AG04449 (cell line): ENCODE measurements around the gene ARID1A.

ENCODE experiments used
- CTCF ChIA-PET: fragments of 350-600 bp; formaldehyde crosslinking; extraction: SDS; loops from one replicate; lab custom pipeline; 2021; ENCODE audit warnings: antibody characterized with exemption; lab: Yijun Ruan, JAX
- POLR2A ChIA-PET: fragments of 400-600, 350-600 bp; formaldehyde crosslinking; extraction: SDS; loops from one replicate; lab custom pipeline; 2020; ENCODE audit warnings: antibody characterized with exemption, inconsistent platforms; lab: Yijun Ruan, JAX
- DNase-seq: peaks from one replicate; pipeline ENCODE4 v3.0.0-alpha.2; 2010; ENCODE audit warnings: low read depth, low spot score
- H3K4me3 ChIP-seq: 2 replicates; pipeline ENCODE4 v1.5.1; 2011; ENCODE audit warnings: low read depth, mild to moderate bottlenecking, control low read depth, low read length
- TF ChIP-seq, protein P1 (sequence below): IDR thresholded peaks from one replicate; pipeline ENCODE4 v1.5.1; 2011; ENCODE audit warnings: mild to moderate bottlenecking, moderate library complexity, low read length, control low read depth, inconsistent platforms; ENCODE audit not compliant: insufficient read depth; ENCODE audit errors: missing control alignments

Gene ARID1A

DNA sequence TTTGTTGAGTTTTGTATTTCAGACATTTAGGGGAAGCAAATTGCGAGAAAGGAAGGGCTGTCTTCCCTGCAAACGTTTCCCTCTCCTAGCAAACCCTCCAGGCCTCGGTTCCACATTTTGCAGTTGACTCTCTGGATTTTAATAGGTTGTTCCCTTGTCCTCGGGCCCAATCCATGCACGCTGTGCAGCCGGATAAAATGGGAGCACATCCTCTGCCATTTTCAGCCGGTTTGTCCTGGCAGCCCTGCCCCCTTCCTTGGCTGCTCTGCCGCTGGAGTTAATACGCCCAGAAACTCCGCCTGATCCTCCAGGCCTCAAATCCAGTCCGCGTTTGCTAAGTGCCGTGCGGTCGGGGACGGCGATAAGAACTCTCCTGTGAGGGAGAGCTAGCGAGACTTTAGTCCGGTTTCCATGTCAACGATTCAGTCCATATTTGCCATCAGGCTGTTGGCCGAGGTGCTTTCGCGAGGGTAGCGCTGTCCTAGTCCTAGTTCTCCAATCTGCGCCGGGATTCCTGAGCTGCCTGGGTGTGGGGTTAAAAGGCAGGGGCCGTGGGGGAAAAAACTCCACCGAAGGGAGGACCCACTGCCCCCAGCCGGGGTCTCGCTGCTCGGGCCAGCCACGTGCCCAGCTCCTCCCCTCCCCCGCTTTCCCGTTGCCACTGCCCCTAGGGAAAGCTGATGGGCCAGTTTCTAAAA is 2.9 kb upstream of the ARID1A start:
- POLR2A ChIA-PET, result interaction anchor here (0.6 to 2.0 kb wide), 11 partner anchors 10 to 172 kb away, joined by 3 to 17 read pairs (median 3); partner anchors contain the start of gene PIGV
- CTCF ChIA-PET, result interaction anchor here (0.9 to 7.5 kb wide), 8 partner anchors 15 to 172 kb away, joined by 3 to 62 read pairs (median 6); partner anchors contain the start of gene PIGV
- H3K4me3 ChIP-seq, result peak overlapping the region; percentile 73
- DNase-seq, result peak; percentile 96
- TF ChIP-seq, protein P1, sequence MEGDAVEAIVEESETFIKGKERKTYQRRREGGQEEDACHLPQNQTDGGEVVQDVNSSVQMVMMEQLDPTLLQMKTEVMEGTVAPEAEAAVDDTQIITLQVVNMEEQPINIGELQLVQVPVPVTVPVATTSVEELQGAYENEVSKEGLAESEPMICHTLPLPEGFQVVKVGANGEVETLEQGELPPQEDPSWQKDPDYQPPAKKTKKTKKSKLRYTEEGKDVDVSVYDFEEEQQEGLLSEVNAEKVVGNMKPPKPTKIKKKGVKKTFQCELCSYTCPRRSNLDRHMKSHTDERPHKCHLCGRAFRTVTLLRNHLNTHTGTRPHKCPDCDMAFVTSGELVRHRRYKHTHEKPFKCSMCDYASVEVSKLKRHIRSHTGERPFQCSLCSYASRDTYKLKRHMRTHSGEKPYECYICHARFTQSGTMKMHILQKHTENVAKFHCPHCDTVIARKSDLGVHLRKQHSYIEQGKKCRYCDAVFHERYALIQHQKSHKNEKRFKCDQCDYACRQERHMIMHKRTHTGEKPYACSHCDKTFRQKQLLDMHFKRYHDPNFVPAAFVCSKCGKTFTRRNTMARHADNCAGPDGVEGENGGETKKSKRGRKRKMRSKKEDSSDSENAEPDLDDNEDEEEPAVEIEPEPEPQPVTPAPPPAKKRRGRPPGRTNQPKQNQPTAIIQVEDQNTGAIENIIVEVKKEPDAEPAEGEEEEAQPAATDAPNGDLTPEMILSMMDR, result no peak

DNA sequence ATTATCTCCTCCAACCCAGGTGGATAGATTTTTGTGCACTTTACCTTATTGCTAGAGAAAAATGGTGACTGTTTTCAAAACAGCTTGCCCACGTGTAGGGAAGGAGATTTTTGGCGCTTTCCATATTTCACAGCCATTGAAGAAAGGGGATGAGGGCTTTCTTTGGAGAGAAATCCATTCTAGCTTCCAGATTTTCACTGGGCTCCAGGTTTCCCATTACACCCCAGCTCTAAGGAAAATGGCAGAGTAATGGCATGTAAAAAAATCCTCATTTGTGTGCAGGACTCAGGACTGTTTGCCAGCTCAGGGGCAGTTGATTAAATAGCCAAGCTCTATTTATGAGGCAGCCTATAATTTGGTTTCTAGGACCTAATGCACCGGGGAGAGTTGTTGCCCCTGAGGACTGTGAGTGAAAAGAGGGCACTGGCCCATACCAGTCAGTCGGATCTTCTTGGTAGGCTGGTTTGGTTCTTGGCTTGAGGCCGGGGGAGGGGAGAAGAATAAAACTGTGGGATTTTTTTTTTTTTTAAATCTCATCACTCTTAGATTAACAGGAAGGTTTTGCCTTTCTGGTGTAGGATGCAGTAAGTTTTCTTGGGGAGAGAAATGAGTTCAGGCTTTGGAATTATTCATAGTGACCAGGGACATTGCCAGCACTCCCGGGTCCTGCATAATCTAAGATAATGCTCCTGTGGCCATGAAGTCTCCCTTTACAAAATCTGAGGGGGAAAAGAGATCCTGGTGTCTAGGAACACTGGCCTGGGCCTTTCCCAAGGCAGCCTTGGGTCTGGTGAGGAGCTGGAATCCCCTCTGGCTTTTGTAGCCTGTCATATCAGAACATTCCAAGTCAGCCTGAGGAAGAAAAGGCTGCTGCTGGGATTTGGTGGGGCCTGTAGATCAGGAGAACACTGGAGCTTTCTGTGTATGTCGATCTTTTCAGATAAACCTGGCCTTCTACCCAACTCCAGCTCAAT is 1.9 kb upstream of the ARID1A start:
- DNase-seq, result no peak
- TF ChIP-seq, protein P1, result no peak
- H3K4me3 ChIP-seq, result peak overlapping the region; percentile 73
- CTCF ChIA-PET, result interaction anchor here (0.7 to 7.5 kb wide), 5 partner anchors 9 to 96 kb away, joined by 3 to 62 read pairs (median 7); partner anchors contain the start of gene PIGV
- POLR2A ChIA-PET, result interaction anchor here (0.6 to 2.0 kb wide), 6 partner anchors 11 to 94 kb away, joined by 3 to 12 read pairs (median 6); partner anchors contain the start of gene PIGV

- ChIA-PET POLR2A (no interaction called here), CTCF (interaction anchor here (1.6 to 7.5 kb wide), 3 partner anchors 93 to 95 kb away, joined by 3 to 62 read pairs (median 7); partner anchors contain the start of gene PIGV)
- no peak for DNase-seq
- H3K4me3 ChIP-seq, result peak overlapping the region; percentile 69
- TF ChIP-seq, protein P1, result no peak
Measured at GRCh38 chr1:26694638-26695355, 1.0 kb upstream of the ARID1A start.

- CTCF ChIA-PET, result interaction anchor here (0.8 to 4.2 kb wide), 4 partner anchors 27 to 97 kb away, joined by 3 to 48 read pairs (median 13); partner anchors contain the start of gene PIGV
- peak overlapping the region; percentile 69 for H3K4me3 ChIP-seq
- POLR2A ChIA-PET, result interaction anchor here (1.5 to 4.1 kb wide), 2 partner anchors 10 to 92 kb away, joined by 9 to 34 read pairs; partner anchors contain the start of gene PIGV
- TF ChIP-seq, protein P1, result no peak
- DNase-seq, result no peak
Measured at GRCh38 chr1:26696119-26696653, 371 bp downstream of the ARID1A start.

- TF ChIP-seq, protein P1, result no peak
- CTCF ChIA-PET, result interaction anchor here (0.8 to 4.2 kb wide), 4 partner anchors 27 to 98 kb away, joined by 3 to 48 read pairs (median 13); partner anchors contain the start of gene PIGV
- POLR2A ChIA-PET, result interaction anchor here (1.5 to 4.1 kb wide), 2 partner anchors 9 to 92 kb away, joined by 9 to 34 read pairs; partner anchors contain the start of gene PIGV
- DNase-seq, result no peak
- peak overlapping the region; percentile 69 for H3K4me3 ChIP-seq
Measured at GRCh38 chr1:26696654-26697430, 1.0 kb downstream of the ARID1A start.
